T-cell (primary cell): ENCODE data around the gene DNAJB8. TPM values are rescaled to one million over a fixed set of nuclear protein-coding genes. Genes with fewer than 3 reads are reported as not detected.

Source experiments
- total RNA-seq, 35 experiments: library from RNA in 6 of 35; stranded (reverse) in 6 of 35; fragments of 120-200 nt in 1 of 35; gene quantifications; one replicate each; pipeline versions ENCODE4 v1.2.1 to v1.2.4 and lab custom pipeline; 2013 to 2026

Gene DNAJB8
- total RNA-seq, 5 donors from 2014 or later (not counting 1 experiment from before 2014, with no cell fraction given), result not detected

Other genes with a start within 250 kb of the DNAJB8 start
- gene GATA2, start 26.3 kb upstream of the DNAJB8 start, total RNA-seq, result 1 to 10 TPM in 4 of 5 donors, under 1 TPM in 1; 0.98 to 4.6 (median 3.5) TPM
- gene RPN1, start 183.9 kb upstream of the DNAJB8 start, total RNA-seq, result 100 to 1,000 TPM in 3 of 5 donors, 10 to 100 TPM in 2; 86.1 to 119 (median 100) TPM